CD4-positive, alpha-beta T cell treated with Interleukin-4 for 4 hours (primary cell): Measurements from ENCODE around the gene DHRS3.
"Not testable (repeated sequence)": the region's sequence is repeated elsewhere in the genome, so short reads cannot be mapped to it uniquely, and the experiment has no call there.

Experiments used
- DNase-seq: peaks from one replicate; pipeline ENCODE4 v3.0.0-alpha.2; 2020

The DHRS3 gene

DNA sequence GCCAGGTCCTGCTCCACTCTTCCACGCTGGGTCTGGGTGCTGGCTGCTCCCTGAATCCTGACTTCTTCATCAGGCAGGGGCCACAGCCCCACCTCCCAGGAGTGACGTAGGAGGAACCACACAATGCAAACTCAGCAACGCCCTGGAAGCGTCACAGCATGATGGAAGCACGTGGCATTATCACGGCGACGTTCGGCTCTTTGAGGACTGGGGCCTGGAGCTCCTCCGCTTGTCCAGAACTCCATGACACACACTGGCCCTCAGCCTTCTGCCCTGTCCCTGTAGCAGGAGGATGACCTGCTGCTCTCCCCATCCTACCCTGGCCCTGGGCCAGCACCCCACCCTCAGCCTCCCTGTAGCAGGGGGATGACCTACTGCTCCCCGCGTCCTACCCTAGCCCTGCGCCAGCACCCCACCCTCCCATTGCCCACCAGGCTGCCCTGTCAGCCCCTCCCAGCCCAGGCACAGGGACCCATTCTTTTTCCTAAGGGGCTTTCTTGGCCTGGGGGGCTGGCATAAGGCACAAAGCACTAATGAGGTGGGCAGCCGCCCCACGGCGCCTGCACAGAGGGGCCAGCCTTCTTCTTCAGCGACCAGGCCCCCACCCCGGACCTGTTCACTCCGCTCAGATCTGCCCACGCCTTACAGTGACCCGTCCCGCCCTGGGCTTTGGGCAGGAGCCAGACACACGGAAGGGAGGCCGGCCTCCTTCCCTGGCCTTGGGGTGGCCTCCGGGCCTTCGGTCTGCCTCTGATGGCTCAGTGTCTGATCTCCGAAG, 65.7 kb downstream of the DHRS3 start:
- no peak for DNase-seq

DNA sequence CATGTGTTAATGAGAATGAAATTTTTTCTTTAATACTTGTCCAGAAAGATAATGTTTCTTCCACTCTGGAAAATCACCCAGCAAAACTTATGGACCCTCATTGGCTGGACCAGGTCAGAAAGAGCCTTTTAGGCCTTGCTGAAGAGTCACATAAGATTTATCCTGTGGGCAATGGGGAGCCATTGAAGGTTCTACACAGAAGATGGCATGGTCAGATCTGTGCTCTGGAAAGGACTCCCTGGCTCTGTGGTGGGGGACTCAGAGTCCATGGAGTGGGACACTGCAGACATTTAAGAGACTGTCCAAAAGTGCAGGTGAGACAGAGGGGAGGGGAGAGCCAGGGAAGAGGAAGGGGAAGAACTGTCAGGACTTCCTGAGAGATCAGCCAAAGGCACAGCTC, 66.4 kb downstream of the DHRS3 start:
- DNase-seq: no peak

DNA sequence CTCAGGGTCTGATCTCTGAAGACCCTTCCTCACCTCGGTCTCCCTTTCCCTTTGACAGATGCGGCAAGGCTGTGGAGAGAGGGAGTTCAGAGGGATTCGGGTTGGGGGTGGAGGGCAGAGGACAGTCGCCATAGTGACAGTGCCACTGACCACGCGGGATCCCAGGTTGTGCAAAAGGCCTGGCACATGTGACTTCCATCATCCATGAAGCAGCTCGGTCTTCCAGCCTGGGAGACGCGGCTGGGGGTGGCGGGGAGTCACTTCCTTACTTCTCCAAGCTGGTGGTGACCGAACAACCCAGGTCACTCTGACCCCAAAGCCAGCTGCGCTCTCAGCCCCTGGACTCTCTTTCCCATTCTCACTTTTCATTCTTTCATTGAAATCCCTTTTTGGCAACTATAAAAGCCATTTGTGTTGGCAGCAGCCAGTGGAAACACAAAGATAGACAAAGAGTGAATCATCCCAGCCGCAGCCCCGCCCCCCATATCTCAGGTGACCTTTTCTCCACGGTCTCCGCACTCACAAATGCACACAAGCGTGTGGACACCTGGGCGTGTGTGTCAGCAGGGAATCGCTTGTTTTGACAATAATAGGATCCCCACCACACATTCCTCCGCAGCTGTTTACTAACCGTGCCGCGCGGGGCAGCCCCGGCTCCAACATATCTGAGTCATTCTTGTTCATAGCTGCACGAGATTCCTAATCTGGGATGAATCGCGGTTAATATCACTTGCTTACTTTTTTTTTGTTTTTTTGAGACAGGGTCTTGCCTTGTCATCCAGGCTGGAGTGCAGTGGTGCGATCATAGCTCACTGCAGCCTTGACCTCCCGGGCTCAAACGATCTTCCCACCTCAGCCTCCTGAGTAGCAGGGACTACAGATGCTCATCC, 68.3 kb downstream of the DHRS3 start:
- DNase-seq: peak; percentile 2

DNA sequence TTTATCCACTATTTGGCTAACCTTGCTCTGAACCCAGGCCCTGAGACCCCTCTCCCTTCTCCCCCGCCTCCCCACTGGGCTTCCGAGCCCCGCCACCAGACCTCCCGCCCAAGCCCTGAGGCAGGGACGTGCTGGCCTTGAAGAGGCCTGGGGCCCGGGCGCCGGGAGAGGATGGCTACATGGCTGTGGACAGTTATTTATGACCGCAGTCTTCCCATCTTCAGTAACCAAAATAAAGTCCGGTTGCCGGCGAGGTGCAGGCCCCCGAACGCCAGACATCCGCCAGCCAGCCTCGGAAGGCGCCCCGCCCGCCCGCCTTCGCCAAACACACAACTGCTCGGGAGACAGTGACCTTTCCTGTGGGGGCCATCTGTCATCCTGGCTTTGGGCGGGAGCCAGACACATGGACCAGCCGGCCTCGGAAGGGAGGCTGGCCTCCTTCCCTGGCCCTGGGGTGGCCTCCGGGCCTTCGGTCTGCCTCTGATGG, 69.0 kb downstream of the DHRS3 start:
- no peak for DNase-seq

DNA sequence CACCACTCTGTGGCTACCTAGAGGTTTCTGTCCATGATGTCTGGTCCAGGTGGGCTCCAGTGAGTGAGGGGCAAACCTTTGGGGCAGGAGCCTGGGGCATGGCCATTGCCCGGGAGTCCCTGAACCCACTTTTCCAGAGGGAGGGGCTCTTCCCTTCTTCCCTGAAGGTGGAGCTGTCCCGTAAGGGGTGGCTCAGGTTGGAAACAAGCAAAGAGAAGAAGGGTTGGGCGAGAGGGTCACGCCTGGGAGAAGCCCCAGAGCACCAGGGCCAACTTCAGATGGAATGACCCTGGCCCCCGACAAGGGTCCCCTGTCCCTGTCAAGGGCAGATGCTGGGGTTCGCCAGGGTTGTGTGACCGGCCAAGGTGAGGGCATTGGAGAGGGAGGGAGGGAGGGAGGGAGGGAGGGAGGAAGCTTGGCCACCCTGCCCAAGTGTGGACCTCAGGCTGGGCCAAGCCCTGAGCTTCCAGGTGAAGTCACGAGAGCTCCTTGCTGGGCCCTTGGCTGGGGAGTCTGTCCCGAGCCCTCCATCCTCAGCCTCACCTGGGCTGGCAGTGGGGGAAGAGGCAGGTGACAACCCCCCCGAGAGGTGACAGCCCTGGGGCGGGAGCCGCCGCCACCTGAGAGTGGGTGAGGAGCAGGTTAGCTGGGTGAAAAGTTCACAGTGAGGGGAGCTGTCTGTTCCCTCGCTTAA, 69.6 kb downstream of the DHRS3 start:
- no peak for DNase-seq

DNA sequence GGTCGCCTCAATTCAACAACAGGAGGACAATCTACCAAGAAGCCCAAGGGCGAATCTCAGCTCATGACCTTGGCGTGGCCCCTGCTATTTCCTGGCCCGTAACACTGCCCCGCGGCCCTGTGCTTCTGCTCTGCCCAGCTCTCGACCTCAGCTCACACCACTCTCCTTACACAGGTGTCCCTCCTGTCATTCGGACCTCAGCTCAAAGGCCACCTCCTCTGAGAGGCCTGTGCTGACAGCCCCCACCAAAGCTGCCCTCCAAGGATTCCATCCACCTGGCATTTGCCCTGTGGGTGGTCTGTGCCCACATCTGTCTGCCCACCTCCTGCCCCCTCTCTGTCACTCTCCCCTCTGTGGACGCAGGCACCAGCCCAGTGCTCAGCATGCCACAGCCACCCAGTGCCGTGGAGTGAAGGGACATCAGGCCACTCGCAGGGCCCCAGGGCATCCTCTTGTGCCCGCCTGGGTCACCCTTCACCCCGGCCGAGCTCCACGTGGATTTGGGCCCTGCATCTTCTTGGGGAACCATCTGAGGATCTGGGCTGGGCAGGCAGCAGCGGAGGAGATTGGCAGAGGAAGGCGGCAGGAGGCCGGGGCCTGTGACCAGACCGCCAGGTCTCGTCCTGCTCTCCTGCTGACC, 70.3 kb downstream of the DHRS3 start:
- no peak for DNase-seq

DNA sequence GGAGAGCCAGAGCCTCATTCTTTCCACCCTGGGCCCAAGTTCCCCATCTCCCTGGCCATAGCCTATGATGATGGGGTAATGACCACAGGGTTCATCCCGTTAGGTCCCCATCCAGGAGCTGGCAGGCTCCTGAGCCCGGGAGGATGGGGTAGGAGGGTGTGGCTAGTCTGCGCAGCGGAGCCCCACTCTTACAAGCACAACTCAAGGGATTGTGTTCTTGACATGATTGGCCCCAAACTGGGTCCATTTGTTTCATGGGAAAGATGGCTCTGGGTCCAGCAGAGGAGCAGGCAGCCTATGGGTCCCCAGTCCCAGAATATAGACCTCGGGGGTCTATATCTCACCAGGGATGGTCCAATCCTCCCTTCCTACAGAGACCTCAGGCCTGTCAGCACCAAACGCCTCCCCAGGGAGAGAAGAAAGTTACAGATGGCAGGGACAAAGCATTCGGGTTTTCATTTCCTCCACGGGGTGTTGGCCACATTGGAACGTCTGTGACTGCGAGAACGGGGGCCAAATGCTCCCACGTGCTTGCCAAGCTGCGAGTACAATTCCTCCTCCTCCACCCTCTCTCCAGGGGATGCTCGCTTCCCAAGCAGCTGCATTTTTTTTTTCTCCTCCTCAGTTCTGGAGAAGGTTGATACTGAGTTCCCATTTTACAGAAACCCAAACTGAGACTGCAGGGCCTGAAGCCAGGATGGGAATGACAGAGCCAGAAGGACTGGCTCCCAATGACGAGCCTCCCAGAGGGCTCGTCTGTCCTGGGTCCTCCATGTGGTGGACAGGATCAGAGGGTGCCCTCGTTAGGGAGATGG, 71.0 kb downstream of the DHRS3 start:
- DNase-seq: no peak

DNA sequence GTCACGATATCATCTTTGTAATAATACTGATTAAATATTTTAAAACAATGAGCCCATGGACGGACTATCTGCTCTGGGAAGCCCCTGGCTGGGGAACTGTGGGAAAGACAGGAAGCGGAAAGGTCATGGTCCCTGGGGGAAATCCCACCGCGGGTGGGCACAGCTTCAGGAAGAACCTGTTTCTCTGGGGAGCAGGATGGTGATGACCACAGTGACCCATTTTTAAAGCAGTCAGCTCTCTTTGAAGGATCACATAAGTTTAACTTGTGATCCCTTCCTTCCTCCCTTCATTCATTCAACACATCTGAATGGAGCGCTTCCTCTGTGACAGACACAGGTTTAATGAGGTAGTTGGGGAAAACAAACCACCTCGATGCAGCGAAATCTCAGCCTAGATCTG, 73.0 kb downstream of the DHRS3 start:
- no peak for DNase-seq

DNA sequence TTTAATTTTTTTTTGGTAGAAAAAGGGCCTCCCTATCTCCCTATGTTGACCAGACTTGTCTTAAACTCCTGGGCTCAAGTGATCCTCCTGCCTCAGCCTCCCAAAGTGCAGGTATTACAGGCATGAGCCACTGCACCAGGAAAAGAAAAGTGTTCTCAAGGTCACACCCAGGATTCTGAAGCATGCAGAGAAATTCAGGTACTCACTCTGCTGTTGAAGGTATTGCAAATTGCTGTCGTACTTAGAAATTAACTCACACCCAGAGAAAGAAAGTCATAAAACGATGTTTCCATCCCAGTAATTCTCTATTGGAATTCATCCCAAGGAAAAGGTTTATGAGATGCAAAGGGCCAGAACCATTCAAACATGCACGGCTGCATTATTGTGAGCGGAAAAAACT, 73.7 kb downstream of the DHRS3 start:
- no peak for DNase-seq

DNA sequence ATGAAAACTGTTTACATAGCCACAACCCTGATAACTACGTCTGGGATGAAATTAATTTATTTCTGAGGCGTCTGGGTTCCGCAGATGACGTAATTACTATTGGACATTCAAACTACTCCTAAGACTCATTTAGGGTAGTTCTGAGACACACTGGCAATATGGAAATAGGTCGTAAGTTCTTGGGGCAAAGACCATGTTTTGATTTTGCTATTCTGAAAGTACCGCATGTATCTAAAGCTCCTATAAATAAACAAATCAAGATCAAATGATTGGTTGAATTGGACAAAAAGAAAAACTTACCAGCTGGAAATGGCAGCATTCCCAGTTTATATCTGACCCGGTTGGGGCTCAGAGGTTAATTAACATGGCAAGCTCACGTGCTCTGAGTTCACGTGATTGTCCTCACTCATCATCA, 74.3 kb downstream of the DHRS3 start:
- no peak for DNase-seq

DNA sequence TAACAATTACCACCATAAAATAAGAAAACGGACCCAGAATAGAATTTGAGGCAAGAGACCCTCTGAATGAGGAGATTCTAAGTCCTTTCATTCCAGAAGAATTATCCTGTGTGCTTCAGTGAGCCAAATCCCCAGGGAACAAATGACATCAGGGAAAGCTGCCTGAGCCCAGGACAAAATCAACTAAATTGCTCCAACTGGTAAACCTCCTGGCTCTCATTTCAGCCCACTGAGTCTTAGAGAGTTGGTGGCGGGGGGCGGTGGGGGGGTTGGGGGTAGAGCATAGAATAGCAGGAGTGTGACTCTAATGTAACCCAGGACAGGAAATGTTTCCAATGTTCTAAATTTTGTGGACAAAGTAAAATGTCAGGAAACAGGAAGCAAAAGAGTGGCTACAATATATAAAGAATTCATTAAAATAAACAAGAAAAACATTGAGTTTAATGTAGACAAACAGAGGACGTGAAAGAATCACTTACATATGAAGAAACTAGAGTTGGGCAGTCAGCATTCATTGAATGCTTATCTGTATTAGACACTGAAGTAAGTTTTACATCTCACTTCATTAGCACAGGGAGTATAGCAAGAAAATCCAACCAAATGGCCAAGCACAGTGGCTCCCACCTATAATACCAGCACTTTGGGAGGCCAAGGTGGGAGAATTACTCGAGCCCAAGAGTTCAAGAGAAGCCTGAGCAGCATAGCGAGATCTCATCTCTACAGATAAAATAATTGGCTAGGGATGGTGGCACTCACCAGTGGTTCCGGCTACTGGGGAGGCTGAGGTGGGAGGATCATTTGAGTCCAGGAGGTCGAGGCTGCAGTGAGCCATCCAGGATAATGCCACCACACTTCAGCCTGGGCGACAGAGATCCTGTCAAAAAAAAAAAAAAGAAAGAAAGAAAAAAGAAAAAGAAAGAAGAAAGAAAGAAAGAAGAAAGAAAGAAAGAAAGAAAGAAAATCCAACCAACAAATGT, 75.1 kb downstream of the DHRS3 start:
- DNase-seq: no peak

DNA sequence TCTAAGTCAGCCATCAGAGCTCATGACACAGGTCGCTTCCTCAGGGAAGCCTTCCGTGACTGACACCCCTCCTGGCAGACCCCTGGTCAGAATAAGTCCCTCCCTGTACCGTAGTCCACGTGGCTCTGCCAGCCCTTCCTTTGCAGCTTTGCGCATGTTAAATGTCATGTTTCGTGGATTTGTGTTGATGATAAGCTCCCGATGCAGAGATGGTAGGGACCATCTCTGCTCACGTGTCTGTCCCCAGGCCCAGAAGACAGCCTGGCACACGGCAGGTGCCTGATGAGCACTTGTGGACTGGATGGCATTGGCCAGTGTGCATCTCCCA, 75.9 kb downstream of the DHRS3 start:
- DNase-seq: no peak

DNA sequence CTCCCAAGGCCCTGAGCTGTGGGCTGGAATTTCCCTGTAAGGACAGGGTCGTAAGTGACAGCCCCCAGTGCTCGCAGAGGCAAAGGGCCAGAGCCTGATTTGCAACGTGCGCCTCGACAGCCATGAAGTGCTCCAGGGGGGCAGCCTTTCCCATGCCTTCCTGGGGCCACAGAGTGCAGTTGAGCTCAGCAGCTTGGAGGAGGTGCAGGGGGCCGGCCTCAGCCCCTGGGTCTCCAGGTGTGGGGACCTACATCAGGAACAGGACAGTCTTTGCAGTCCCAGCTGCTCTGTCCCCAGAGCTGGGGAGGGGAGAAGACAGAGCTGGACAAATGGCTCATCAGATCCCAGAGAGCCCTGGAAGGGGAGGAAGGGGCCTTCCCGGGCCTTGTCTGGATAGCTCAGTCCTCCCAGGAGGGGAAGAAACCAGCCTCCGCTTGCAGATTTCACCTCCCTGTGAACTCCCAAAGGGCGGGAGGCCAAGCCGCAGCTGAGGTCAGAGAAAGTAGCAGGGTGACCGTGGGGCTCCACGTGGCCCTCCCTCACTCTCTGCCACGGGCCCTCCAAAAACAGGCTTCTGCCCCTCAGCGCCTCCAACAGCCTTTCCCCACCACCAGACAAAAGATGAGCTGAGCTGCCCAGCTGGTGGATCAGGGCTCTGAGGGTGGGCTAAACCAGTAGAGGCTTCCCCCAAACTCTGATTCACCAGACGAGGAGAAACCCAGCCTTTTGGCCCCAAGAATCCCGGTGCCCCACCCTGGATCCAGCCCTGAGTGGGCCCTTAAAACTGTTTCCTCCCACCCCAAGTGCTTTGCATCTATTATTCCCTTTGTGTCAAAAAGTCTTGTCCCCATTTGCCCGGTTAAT, 76.5 kb downstream of the DHRS3 start:
- no peak for DNase-seq

DNA sequence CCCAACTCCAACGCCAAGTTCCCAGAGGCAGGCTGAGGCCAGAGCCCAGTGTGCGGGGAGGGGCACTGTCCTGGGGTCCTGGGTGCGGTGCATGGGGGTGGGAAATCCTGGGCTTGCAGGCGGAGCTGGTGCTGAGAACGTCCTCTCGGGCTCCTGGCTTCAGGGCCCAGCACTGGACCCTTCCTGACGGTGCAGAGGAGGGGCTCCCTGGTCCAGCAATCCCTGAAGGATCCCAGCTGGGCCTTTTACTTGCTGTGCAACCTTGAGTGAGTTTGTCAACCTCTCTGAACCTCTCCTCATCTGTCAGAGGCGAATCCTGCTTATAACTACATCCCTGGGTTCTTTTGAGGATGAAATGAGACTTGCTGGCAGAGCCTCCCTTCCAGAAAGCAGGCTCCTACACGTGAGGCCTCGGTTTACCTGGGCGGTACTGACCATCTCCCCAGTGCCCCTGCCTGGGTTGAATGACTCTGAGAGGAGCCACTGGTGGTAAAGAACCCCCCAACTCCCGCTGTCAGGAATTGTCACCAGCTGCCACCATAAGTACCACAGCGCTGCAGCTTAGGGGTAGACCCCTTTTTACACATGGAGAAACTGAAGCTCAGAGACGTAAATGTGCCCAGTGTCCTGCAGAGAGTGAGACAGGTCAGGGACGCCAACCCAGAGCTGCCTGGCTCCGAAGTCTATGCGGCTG, 77.3 kb downstream of the DHRS3 start:
- no peak for DNase-seq

DNA sequence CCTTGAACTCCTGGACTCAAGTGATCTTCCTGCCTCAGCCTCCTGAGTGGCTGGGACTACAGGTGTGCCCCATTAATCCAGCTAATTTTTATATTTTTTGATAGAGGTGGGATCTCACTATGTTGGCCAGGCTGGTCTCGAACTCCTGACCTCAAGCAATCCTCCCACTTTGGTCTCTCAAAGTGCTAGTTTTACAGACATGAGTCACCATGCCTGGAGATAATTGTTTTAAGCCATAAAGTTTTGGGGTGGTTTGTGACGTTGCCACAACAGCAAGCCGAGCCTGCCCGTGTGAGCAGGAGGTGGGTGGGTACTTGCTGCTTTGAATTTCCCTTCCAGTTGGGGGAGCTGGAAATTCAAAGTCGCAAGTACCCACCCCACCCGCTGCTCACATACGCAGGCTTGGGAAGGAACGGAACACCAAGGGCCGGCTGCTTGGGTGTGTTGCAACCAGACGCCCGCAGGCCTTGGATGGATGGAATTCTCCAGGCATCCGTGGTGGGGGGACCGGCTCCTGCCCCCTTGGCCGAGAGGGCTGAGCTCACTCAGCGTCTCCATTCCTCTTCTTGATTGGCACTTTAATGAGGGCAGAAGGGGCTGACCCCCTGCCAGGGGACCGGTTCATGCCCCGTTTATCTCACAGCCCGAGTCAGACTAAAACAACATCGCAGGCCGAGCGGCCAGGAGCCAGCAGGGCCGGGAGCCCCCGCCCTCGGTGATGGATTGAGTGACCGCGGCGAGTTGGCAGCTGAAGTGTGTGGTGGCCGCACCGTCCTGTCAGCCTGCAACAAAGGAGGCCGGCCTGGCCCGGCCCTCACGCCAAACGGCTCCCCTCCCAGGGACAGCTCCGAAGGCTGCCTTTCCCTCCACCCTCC, 78.1 kb downstream of the DHRS3 start:
- DNase-seq: no peak

DNA sequence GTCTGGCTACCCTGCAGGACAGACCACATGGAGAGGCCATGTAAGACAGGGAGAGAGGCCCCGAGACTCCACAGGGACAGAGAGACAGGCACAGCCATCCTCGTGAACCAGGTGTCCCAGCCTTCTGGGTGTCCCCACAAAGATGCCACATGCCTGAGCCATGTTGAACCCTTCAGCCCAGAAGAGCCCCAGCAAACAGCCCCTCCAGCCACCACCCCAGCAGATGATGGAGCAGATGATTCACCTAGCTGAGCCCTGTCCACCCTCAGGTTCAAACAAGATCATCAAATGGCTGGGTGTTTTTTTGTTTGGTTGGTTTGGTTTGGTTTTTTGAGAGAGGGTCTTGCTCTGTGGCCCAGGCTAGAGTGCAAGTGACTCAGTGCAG, 78.7 kb downstream of the DHRS3 start:
- DNase-seq: no peak

DNA sequence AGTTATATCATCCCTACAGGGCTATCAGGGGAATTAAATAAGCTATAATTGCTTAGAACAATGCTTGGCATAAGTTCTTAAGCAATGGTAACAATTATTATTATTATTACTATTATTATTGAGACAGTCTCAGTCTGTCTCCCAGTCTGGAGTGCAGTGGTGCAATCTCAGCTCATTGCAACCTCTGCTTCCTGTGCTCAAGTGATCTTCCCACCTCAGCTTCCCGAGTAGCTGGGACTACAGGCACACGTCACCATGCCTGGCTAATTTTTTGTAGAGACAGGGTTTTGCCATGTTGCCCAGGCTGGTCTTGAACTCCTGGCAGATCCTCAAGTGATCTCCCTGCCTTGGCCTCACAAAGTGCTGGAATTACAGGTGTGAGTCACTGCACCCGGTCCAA, 79.5 kb downstream of the DHRS3 start:
- DNase-seq: not testable (repeated sequence)

DNA sequence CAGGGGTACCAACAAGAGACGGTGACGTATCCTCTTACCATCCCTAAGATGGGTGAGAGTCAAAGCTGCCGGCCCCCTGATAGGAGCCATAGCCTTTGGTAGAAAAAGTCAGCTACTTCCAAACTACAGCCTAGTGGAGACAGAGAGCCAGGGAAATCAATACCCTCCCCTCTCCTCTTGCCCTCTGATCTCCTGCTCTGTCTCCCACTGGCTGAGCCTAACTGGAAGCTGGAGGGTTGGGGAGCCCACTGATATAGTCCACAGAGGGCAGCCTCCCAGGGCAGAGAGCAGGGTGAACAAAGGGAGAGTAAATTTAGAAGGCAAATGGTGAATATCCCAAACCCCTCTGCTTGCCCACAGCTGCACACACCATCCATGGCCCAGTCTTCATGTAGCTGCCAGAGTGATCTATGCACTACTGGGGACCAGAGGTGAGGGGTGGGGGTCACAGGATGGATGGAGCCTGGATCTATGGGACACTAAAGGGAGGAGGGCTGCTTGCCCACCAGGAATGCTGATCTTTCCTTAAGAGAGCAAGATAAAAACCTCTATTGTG, 80.0 kb downstream of the DHRS3 start:
- no peak for DNase-seq
